Transverse colon (tissue), 4 donors: ENCODE data around the gene NECTIN3. TPM values are rescaled to one million over a fixed set of nuclear protein-coding genes. Genes with fewer than 3 reads are reported as not detected.

Experiments
- DNase-seq: peaks from one replicate; pipeline ENCODE4 v3.0.0-alpha.2; 2019
- H3K27ac ChIP-seq, 4 donors: fragments of 200-600 bp; sonication (generic); 2 replicates each; pipeline ENCODE4 v1.5.1; 2016 to 2018; ENCODE audit warnings: inconsistent platforms in 4 of 4
- H3K27me3 ChIP-seq: fragments of 200-600 bp; sonication (generic); 2 replicates; pipeline ENCODE4 v1.5.1; 2017; ENCODE audit warnings: inconsistent platforms
- H3K36me3 ChIP-seq, 4 donors: fragments of 200-600 bp; sonication (generic); 2 replicates each; pipeline ENCODE4 v1.5.1; 2017 to 2019; ENCODE audit warnings: inconsistent platforms in 4 of 4
- H3K4me1 ChIP-seq, 4 donors: fragments of 200-600 bp; sonication (generic); 2 replicates each; pipeline ENCODE4 v1.5.1; 2017 to 2020; ENCODE audit warnings: inconsistent platforms in 4 of 4
- H3K4me3 ChIP-seq, 4 donors: fragments of 200-600 bp; sonication (generic); 1 replicate in 1 of 4; 2 replicates in 3 of 4; pipeline versions ENCODE4 v1.5.1 to v1.6.1; 2017 to 2019; ENCODE audit warnings: inconsistent platforms in 4 of 4
- H3K9me3 ChIP-seq, 2 donors: fragments of 200-600 bp; sonication (generic); 2 replicates each; pipeline ENCODE4 v1.5.1; 2017 to 2019; ENCODE audit warnings: inconsistent platforms in 2 of 2
- CTCF ChIP-seq, 5 experiments: fragments of 200-600 bp in 3 of 5; fragments of 450-650 bp in 2 of 5; sonication (generic) in 3 of 5; IDR thresholded peaks; 1 replicate in 2 of 5; 2 replicates in 3 of 5; pipeline ENCODE4 v1.5.1; 2016 to 2017; ENCODE audit warnings: antibody characterized with exemption in 5 of 5, inconsistent platforms in 3 of 5, mild to moderate bottlenecking in 2 of 5, moderate library complexity in 1 of 5
- EP300 ChIP-seq: sonication (generic); formaldehyde crosslinking; IDR thresholded peaks from one replicate; pipeline ENCODE4 v1.6.1; 2017; ENCODE audit warnings: antibody characterized with exemption, low read depth
- POLR2A ChIP-seq: fragments of 450-650 bp; IDR thresholded peaks from one replicate; pipeline ENCODE4 v1.6.1; 2016; ENCODE audit warnings: antibody characterized with exemption, mild to moderate bottlenecking, moderate library complexity
- POLR2AphosphoS5 ChIP-seq, 3 donors: sonication (generic); formaldehyde crosslinking; IDR thresholded peaks; one replicate each; pipeline ENCODE4 v1.6.1; 2016; ENCODE audit warnings: antibody characterized with exemption in 3 of 3
- WGBS, 2 donors: methylation state at CpG; one replicate each; pipeline ENCODE4 v1.1.5; 2018; ENCODE audit warnings: low coverage in 1 of 2; 5-methylcytosine and 5-hydroxymethylcytosine counted together
- in situ Hi-C, 4 donors: fragments of 200-750 bp; cut with MboI; loops; one replicate each; pipeline versions ENCODE4 v1.15.0 to v1.15.1; 2017; ENCODE audit warnings: low sequenced_read_pairs in 3 of 4, low pct_ligation_motif_present in 1 of 4, low pct_unique_long_range_greater_than_20kb in 1 of 4
- intact Hi-C: fragments of 100-400 bp; cut with DNase I; formaldehyde crosslinking; loops from one replicate; pipeline ENCODE4 v1.15.1; 2023; ENCODE audit warnings: low total_unique reads
- total RNA-seq, 4 donors: library from RNA; depleted of rRNA; stranded (reverse); fragments of >200 nt; gene quantifications; one replicate each; pipeline ENCODE4 v1.1.0, GENCODE V29; 2016

The NECTIN3 gene
- total RNA-seq, 4 donors from 2014 or later: 28.1 to 104 (median 40.8) TPM

DNA sequence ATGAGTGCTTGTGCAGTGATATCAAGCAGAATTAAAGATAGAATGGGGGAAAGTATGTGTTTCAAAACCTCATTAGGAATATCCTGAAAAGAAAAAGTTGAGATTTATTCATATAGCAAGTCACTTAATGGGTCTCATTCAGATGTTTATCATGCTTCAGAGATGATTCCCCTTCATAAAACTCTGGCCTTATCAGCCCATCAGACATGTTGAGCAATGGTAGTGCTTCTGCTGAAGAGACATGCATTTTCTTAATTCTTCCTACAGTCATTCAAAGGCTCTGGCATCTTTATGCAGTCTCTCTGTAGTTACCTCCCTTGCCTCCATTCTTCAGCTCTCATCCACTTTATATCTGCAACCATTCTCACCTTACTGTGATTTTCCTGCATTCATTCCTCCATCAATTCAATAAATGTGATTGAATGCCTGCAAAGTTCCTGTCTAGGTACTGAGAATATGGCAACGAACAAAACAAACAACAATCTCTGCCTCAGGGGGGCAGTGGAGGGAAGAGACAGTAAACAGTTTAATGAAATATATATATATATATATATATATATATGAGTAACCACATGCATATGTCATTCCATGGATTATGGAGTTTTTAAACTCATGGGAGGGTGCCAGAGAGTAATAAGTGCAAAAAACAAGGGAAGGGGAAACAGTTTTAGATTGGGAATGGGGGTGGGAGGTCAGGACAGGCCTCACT lies 138.5 kb downstream of the NECTIN3 start:
- TF ChIP-seq EP300 (no peak), CTCF (IDR thresholded peaks at IDR 0.05) (no peak), POLR2A (no peak), POLR2AphosphoS5 (IDR thresholded peaks at IDR 0.05) (no peak)
- in situ Hi-C loops (no loop called here), intact Hi-C loops (no loop called here)
- DNase-seq: no peak
- no peaks in the 10 kb centered on the region for H3K27me3 ChIP-seq
- no peak overlapping the region for H3K4me3 ChIP-seq
- no peak overlapping the region for H3K27ac ChIP-seq
- H3K9me3 ChIP-seq: no peaks in the 10 kb centered on the region
- no peaks in the 10 kb centered on the region for H3K4me1 ChIP-seq
- WGBS, 2 donors: 43 to 63% methylated on average over 1 of the region's 1 CpG
- no peaks in the 10 kb centered on the region for H3K36me3 ChIP-seq

DNA sequence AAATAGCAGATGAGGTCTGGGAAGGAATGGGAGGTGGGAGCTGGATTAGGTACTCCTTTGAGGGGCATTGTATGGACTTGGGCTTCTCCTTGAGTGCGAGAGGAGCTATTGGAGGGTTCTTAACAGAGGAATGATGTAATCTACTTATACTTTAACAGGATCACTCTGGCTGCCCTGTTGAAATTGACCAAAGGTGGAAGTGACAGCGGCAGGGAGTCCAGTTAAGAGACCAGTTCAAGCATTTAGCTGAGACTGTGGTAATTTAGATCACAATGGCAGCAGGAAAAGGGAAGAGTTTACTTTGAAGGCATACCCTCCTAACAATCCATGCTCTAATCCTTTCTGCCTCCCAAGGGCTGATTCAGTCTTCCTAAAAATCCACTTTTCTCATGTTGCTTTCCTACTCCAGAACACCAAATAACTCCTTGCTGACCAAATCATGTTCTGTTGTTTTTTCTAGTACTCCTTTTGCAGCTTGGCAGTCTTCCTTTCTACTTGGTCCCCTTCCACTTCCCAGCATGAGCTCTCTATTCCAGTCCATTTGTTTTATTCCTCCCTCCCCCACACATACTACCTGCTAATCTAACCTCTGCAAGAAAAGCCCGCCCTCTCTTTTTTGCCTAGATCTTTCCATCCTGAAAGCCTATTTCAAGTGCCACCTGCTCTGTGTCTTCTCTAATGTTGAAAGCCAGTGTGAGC lies 139.4 kb downstream of the NECTIN3 start:
- H3K27me3 ChIP-seq: no peaks in the 10 kb centered on the region
- H3K4me1 ChIP-seq: no peaks in the 10 kb centered on the region
- intact Hi-C loops (no loop called here), in situ Hi-C loops (no loop called here)
- no peaks in the 10 kb centered on the region for H3K36me3 ChIP-seq
- DNase-seq: no peak
- TF ChIP-seq CTCF (IDR thresholded peaks at IDR 0.05) (no peak), POLR2A (no peak), POLR2AphosphoS5 (IDR thresholded peaks at IDR 0.05) (no peak), EP300 (no peak)
- no peaks in the 10 kb centered on the region for H3K9me3 ChIP-seq
- WGBS, 2 donors: 88 to 100% methylated on average over 2 to 3 of the region's 3 CpGs
- H3K27ac ChIP-seq: no peak overlapping the region
- no peak overlapping the region for H3K4me3 ChIP-seq

GRCh38 chr3:111212511-111212910 lies 140.9 kb downstream of the NECTIN3 start:
- TF ChIP-seq POLR2AphosphoS5 (IDR thresholded peaks at IDR 0.05): no peak
- TF ChIP-seq EP300: no peak
- TF ChIP-seq CTCF (IDR thresholded peaks at IDR 0.05): no peak
- TF ChIP-seq POLR2A: no peak
- in situ Hi-C loops: no loop called here

DNA sequence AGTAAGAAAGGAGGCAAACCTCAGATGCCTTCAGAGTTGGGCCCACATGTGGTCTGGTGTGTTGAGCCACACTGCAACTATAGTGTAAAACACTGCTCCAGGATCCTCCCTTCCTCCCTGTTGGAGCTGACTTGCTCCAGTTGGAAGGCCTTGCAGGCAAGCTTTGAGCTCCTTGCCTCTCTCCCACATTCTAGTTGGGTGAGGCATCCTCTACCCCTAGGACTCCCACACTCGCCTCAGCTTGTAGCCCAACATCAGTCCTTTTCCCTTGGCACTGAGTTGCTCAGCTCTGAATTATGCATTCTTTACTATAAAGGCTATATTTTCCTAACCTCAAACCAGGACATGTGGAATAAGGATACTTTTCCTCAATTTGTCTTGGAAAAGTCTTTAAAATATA lies 143.9 kb downstream of the NECTIN3 start:
- TF ChIP-seq EP300: no peak
- no peak for TF ChIP-seq POLR2A
- TF ChIP-seq POLR2AphosphoS5 (IDR thresholded peaks at IDR 0.05): no peak
- TF ChIP-seq CTCF (IDR thresholded peaks at IDR 0.05): no peak
- Histone ChIP-seq H3K9me3 (no peaks in the 10 kb centered on the region), H3K4me1 (no peaks in the 10 kb centered on the region), H3K4me3 (no peak overlapping the region), H3K36me3 (no peaks in the 10 kb centered on the region), H3K27me3 (no peaks in the 10 kb centered on the region), H3K27ac (no peak overlapping the region)
- WGBS, 2 donors: 76 to 78% methylated on average over 1 of the region's 1 CpG
- intact Hi-C loops (no loop called here), in situ Hi-C loops (no loop called here)
- DNase-seq: no peak

More at GRCh38 chr3:111212511-111212910, 140.9 kb downstream of the NECTIN3 start:
- Histone ChIP-seq H3K36me3 (no peaks in the 10 kb centered on the region), H3K4me1 (no peaks in the 10 kb centered on the region), H3K9me3 (no peaks in the 10 kb centered on the region), H3K27me3 (no peaks in the 10 kb centered on the region), H3K4me3 (no peak overlapping the region), H3K27ac (no peak overlapping the region)
- WGBS, 2 donors: 88% methylated on average over 4 of the region's 4 CpGs; no CpG with 5 or more reads in 1 of the 2 donors
- intact Hi-C loops: no loop called here
- DNase-seq: no peak
